K562 treated with DMSO at 1 percent for 24 hours (cell line): ENCODE measurements around the gene CCDC146. TPM values are rescaled to one million over a fixed set of nuclear protein-coding genes. Genes with fewer than 3 reads are reported as not detected.

Experiments
- total RNA-seq: library from RNA; unstranded; fragments of 300-600 nt; gene quantifications from 2 replicates; pipeline ENCODE4 v1.2.3, GENCODE V29; 2022; ENCODE audit warnings: low read depth; ENCODE audit not compliant: insufficient read depth

Gene CCDC146, protein sequence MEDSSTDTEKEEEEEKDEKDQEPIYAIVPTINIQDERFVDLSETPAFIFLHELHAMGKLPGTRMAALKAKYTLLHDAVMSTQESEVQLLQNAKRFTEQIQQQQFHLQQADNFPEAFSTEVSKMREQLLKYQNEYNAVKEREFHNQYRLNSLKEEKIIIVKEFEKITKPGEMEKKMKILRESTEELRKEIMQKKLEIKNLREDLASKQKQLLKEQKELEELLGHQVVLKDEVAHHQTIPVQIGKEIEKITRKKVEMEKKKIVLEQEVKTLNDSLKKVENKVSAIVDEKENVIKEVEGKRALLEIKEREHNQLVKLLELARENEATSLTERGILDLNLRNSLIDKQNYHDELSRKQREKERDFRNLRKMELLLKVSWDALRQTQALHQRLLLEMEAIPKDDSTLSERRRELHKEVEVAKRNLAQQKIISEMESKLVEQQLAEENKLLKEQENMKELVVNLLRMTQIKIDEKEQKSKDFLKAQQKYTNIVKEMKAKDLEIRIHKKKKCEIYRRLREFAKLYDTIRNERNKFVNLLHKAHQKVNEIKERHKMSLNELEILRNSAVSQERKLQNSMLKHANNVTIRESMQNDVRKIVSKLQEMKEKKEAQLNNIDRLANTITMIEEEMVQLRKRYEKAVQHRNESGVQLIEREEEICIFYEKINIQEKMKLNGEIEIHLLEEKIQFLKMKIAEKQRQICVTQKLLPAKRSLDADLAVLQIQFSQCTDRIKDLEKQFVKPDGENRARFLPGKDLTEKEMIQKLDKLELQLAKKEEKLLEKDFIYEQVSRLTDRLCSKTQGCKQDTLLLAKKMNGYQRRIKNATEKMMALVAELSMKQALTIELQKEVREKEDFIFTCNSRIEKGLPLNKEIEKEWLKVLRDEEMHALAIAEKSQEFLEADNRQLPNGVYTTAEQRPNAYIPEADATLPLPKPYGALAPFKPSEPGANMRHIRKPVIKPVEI
- 1.4 and 2.8 TPM in 2 replicates for total RNA-seq

DNA sequence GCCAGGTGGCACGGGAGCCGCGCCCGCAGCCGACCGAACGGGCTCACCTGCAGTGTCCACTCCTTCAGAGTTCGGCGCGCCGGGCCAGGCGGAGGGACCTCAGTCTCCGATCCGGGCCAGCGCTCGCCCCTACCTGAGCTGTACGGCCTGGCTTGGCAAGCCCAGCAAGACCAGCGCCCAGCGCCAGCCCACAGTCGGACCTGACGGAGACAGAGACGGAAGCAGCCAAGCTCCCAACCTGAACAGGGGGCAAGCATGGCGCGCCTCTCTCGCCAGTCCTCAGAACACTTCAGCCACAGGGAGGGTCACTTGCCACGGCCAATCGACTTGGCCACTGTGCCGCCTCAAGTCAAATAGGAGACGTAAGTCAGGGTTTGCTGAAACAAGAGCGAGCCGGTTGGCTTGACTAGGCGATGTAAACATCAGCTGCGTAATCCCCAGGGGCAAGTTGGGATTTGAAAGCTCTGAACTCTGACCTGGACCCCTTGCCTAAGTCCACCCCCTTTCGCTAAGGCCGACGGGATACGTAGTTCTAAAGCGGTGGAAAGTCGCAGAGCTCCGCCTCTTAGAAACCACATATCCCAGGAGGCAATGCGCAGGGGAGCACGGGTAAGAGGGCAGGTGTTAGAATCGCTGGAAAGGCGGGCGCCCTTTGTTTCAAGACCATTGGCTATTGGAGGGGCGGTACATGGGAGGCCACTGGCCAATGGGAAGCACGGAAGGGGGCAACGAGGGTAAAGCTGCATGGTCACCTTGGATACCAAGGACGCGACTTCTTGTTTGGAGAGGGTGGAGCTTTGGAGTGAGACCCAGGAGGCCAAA, at the start of gene CCDC146:
CCDC146 (plus strand) TSS at position 756 of the 822 bp plus-strand sequence. CDS start 45,054 bp downstream, outside the sequence.

DNA sequence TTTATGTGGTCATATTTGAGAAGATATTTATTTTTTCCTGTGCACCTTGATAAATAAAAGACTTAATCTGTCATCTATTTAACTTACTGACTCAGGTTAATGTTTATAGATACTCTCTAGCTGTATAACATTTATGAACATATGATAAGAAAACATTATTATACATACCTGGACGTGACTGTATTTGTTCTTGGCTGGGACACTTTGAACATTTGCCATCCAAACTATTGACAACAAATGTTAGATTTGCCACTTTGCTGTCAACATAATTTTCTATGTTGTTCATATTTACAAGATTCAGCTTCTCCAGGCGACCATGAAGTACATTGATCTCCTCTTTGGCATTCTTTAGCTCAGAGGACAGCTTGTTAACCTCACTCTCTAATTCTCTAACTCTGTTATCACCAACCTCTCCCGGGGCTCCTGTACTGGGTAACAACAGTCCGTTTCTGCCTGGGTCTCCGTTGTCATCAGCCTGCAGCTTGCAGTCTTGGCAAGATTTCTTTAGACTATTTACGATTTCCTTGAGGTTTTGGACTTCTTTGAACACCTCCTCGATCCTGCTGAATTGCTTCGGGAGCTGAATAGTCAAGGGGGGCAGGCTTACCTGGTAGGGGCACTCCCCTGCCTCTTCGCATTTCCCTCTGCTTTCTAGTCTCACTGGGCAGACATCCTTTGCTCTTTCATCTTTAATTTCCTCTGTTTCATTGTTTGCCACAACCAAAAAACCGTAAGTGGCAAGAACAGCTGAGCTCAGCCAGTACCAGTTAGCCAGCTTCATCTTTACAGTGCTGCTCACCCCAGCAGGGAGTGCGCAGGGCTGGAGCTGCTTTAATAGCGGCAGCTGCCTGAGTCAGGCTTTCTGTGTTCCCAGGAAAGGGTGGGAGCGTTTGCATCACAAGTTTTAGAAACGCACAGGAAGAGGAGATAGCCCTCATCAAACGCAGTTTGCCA, 76.9 kb downstream of the CCDC146 start, which contains the start of gene FGL2:
FGL2 (minus strand) TSS at position 807 of the 954 bp plus-strand sequence; CDS start at position 781, 26 bp downstream.

Other genes with a start within 250 kb of the CCDC146 start
- gene SPDYE17, start 90.3 kb upstream of the CCDC146 start, total RNA-seq, result not detected in 2 replicates
- not detected in 2 replicates for gene SPDYE18, start 60.1 kb upstream of the CCDC146 start, total RNA-seq
- gene FGL2, start 77.2 kb downstream of the CCDC146 start, total RNA-seq, result not detected in 2 replicates